Lower leg skin (tissue), 4 donors: ENCODE measurements around the gene ARHGEF10L. TPM values are rescaled to one million over a fixed set of nuclear protein-coding genes. Genes with fewer than 3 reads are reported as not detected.

Experiments
- DNase-seq, 2 donors: peaks; one replicate each; pipeline ENCODE4 v3.0.0-alpha.2; 2019; ENCODE audit warnings: low spot score in 2 of 2
- H3K4me3 ChIP-seq: fragments of 200-600 bp; sonication (generic); 2 replicates; pipeline ENCODE4 v1.5.1; 2017; ENCODE audit warnings: mild to moderate bottlenecking, low read depth; ENCODE audit not compliant: poor library complexity, severe bottlenecking
- CTCF ChIP-seq, 3 donors: fragments of 450-650 bp; IDR thresholded peaks; one replicate each; pipeline ENCODE4 v1.5.1; 2016; ENCODE audit warnings: antibody characterized with exemption in 3 of 3, mild to moderate bottlenecking in 3 of 3, moderate library complexity in 2 of 3
- POLR2A ChIP-seq, 2 donors: fragments of 450-650 bp; IDR thresholded peaks; one replicate each; pipeline ENCODE4 v1.6.1; 2016 to 2017; ENCODE audit warnings: antibody characterized with exemption in 2 of 2, mild to moderate bottlenecking in 1 of 2, moderate library complexity in 1 of 2
- WGBS, 2 donors: methylation state at CpG; one replicate each; pipeline ENCODE4 v1.1.5; 2018; 5-methylcytosine and 5-hydroxymethylcytosine counted together
- intact Hi-C: fragments of 100-400 bp; cut with DNase I; formaldehyde crosslinking; loops from one replicate; pipeline ENCODE4 v1.15.0; 2023; ENCODE audit warnings: low total_unique reads
- total RNA-seq, 4 donors: library from RNA; depleted of rRNA; stranded (reverse); fragments of >200 nt; gene quantifications; one replicate each; pipeline ENCODE4 v1.1.0, GENCODE V29; 2016

Gene ARHGEF10L
- total RNA-seq, 4 donors from 2014 or later = 95.1 to 125 (median 114) TPM

GRCh38 chr1:17663646-17664045, 124.1 kb downstream of the ARHGEF10L start:
- DNase-seq = no peak
- no peak overlapping the region for H3K4me3 ChIP-seq
- TF ChIP-seq CTCF (IDR thresholded peaks at IDR 0.05) (no peak), POLR2A (IDR thresholded peaks at IDR 0.05) (no peak)
- 85 to 86% methylated on average over 5 of the region's 5 CpGs for WGBS, 2 donors
- intact Hi-C loops = no loop called here

GRCh38 chr1:17664322-17664721, 124.8 kb downstream of the ARHGEF10L start:
- H3K4me3 ChIP-seq = no peak overlapping the region
- TF ChIP-seq POLR2A (IDR thresholded peaks at IDR 0.05) = no peak
- no peak for TF ChIP-seq CTCF (IDR thresholded peaks at IDR 0.05)
- whole genome bisulfite sequencing, 2 donors = 73 to 85% methylated on average over 11 of the region's 11 CpGs
- intact Hi-C loops = no loop called here
- DNase-seq = no peak

GRCh38 chr1:17665054-17665453, 125.6 kb downstream of the ARHGEF10L start:
- intact Hi-C loops = no loop called here
- TF ChIP-seq CTCF (IDR thresholded peaks at IDR 0.05) (no peak), POLR2A (IDR thresholded peaks at IDR 0.05) (no peak)
- WGBS, 2 donors = 89 to 93% methylated on average over 8 of the region's 8 CpGs
- no peak overlapping the region for H3K4me3 ChIP-seq
- no peak for DNase-seq

GRCh38 chr1:17665950-17666720, 126.6 kb downstream of the ARHGEF10L start:
- intact Hi-C loops = no loop called here
- no peak overlapping the region for H3K4me3 ChIP-seq
- 62 to 74% methylated on average over 5 of the region's 5 CpGs for WGBS, 2 donors
- no peak for DNase-seq
- TF ChIP-seq POLR2A (IDR thresholded peaks at IDR 0.05) = no peak
- TF ChIP-seq CTCF (IDR thresholded peaks at IDR 0.05) = no peak

GRCh38 chr1:17667641-17668040, 128.1 kb downstream of the ARHGEF10L start:
- H3K4me3 ChIP-seq = no peak overlapping the region
- whole genome bisulfite sequencing, 2 donors = 74 to 86% methylated on average over 7 to 8 of the region's 9 CpGs
- TF ChIP-seq POLR2A (IDR thresholded peaks at IDR 0.05) (no peak), CTCF (IDR thresholded peaks at IDR 0.05) (no peak)
- intact Hi-C loops = no loop called here
- DNase-seq = no peak

GRCh38 chr1:17668195-17668594, 128.7 kb downstream of the ARHGEF10L start:
- no peak overlapping the region for H3K4me3 ChIP-seq
- no peak for TF ChIP-seq CTCF (IDR thresholded peaks at IDR 0.05)
- TF ChIP-seq POLR2A (IDR thresholded peaks at IDR 0.05) = no peak
- DNase-seq = no peak
- intact Hi-C loops = no loop called here
- 88 to 93% methylated on average over 11 to 12 of the region's 12 CpGs for WGBS, 2 donors
